HL-60/S4 treated with phorbol 12-myristate 13-acetate at 8.2 ng/mL for 4 days and 3 days (cell line): ENCODE data around the gene CHRM4.

Experiments
- in situ Hi-C: fragments of 300-500 bp; cut with MboI; formaldehyde crosslinking; loops from 2 replicates; pipeline ENCODE4 v1.15.0; 2022; ENCODE audit warnings: low sequenced_read_pairs

CHRM4 gene

DNA sequence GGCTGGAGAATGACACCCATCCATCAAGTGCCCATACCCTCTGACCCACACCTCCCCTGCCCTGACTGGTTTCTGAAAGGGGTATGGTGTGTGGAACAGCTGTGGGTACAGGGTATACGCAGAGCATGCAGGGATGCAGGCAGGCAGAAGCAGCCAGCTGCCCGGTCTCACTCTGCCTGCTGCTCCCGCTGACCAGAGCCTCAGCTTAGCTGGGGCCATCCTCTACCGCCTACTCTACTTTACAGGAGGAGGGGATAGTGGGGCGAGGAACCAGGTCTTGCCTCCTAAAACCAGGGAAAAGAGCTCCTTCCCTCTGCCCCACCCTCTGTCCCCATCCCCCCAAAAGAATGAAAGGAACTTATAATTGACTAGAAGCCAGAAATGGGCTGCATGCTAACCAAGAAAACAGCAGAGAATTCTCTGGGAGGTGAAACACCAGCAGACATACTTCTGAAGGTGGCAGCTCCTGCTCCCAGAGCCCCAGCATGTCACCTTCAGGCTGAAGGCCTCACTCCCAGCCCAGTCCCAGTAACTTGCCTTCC lies 13.0 kb upstream of the CHRM4 start:
- in situ Hi-C loops = no loop called here

DNA sequence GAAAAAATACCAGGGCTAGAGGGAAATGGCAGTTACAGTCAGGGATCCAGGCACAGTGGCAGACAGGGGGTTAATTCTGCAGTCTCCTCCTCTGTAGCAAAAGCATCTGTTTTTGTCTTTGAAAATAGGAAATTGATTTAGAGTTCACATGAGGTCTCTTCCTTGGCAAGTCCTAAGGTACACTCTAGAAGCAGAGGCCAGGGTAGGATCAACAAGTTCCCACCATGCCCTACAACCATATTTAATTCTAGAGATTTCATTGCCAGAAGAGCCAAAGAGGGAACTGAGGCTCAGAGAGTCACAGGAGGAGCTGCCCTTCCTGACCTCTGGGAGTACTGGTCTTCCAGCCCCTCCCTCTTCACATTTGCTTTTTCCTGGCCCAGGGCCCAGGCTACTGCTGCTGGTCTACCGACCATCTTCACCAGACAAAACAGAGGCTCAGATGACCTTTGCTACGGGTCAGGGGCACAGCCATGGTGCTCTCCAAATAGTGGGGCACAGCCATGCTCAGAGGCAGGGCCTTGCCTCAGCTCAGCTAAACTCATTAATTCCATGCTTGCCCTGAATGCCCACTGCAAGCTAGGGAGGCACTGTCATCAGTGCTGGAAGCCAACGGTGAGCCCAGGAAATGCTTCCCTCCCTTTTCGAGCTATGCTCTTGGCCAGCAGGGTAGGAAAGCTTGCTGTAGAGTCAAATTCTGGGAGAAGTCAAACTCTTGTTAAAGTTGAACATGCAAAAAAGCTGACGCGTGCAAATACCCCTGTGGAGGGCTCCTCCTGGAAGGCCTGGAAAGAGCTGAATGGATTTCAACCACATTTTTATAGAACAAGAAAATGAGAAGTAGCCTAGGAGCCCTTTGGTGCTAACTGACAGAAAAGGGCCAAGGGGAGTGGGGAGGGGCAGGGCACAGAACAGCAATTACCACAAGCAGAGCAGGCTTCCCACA lies 11.7 kb upstream of the CHRM4 start:
- in situ Hi-C loops = no loop called here

DNA sequence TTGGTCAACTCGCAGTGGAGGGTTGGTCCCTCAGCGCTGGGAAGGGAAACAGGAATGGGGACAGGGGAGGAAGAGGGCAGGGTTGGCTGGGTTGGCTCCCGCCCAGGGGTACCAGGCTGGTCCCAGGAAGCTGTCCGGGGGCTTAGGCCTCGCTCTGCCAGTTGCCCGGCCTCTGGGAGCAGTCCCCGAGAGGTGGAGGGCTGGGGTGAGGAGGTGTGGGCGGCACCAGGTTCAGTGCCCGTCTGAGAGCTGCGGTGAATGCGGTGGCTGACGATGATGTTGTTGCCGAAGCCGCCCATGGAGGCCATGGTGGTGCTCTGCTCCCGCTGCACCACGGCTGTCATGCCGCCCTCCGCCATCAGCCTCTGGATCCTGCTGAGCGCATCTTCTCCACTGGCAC lies 6.0 kb upstream of the CHRM4 start:
- in situ Hi-C loops = no loop called here

DNA sequence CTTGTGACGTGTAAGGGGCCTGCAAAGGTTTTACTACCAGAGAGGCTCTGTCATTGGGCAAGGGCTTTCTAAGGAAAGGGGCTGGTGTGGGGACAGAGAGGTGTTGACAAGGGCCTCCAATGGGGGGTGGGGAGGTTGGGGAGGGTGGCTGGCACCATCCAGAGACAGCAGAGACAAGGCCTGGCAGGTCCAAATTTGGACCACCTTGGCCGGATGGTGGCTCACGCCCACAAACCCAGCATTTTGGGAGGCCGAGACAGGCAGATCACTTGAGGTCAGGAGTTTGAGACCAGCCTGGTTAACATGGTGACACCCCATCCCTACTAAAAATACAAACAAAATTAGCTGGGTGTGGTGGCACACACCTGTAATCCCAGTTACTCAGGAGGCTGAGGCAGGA lies 2.2 kb upstream of the CHRM4 start:
- in situ Hi-C loops = no loop called here

GRCh38 chr11:46393231-46393616 lies 1.6 kb upstream of the CHRM4 start:
- in situ Hi-C loops = no loop called here

- in situ Hi-C loops = no loop called here
Observed at GRCh38 chr11:46392421-46393230, 1.1 kb upstream of the CHRM4 start.

DNA sequence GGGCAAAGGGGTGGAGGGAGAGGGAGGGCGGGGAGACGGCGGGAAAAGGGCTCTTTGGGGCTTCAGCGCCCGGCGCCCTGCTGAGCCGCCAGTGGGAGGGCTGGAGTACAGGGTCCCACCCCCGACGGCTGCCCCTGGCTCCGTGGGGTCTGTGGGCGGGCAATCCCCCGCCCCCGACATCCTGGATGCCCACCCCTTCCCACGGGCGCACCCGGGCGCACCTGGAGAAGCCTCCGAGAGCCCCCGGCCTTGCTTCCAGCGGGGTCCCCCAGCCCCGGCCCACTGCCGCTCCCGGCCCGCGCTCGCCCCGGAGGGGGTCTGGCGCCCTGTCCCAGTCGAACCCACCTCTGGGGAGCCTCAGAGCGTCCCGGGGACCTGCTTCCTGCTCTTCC lies 394 bp downstream of the CHRM4 start:
- in situ Hi-C loops = no loop called here

GRCh38 chr11:46390331-46391171 lies 1.0 kb downstream of the CHRM4 start:
- in situ Hi-C loops = no loop called here

DNA sequence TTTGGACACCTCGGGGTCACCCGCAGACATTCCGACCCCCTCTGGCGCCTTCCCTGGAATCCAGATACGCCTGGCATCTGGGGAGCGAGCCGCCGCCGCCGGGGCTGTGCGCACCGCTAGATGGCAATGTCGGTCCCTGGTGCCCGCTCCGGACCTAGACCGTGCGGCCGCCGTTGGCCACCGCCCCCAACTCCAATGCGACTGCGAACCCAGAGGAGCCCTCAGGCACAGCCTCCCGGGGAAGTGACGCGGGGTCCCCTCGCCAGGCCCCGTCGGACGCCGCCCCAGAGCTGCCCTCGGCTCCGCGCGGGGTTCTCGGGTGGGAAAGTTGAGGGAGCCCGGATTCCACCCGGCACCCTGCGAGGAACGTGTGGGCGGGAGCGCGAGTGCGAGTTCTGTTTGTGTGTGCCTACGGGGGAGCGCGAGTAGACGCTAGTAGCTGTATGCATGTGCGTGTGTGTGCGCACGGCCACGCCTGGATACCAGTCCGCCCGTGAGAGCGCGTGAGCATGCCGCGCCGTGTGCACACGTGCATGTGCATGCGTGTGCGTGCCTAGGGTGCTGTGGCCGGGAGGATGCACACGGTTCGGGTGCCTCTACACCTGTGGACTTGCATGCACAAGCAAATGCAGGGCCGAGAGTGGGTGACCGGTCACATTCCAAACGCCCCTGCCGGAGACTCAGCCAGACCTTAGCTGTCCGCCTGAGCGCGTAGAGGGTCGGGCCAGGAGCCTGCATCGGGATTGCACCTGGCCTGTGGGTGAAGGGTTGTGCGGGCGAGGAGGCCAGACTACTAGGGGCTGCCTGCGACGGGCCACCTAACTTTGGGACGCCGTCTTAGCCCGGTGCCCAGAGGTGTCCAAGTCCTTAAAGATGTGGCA lies 1.9 kb downstream of the CHRM4 start:
- in situ Hi-C loops = no loop called here

DNA sequence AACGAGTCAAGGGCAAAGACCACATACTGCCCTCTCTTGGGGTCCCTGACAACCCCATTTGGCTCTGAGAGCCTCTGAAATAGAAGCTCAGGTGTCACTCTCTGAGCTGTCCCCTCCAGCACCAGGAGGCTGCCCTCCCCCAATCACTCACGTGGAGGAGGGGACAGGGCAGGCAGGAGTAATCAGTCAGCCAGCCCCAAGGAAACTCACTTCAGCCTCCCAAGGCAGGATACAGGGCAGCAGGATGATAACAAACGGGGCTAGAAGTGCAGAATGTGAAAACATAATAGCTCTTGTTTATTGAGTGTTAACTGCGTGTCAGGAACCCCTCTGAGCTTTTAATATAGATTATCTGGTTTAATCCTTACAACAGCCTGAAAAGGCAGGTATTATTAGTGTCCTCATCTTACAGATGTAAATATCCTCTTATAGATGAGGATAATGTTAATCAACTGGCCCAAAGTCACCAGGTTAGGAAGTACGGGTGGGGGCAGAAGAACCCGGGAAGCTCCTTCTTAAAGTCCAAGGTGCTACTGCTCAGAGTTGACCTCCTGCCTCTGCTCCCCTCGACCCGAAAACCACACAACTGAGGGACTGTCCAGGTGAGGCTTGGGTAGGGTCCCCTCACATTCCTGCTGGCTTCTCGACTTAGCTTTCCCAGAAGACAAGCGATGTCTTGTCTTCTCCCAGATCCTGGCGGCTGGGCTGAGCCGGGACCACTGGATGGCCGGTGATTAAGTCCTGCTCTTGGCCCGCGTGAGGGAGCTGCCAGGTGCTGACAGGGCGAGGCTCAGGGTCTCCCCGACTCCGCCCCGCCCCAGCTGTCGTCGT lies 2.7 kb downstream of the CHRM4 start:
- in situ Hi-C loops = no loop called here

- in situ Hi-C loops = no loop called here
Observed at GRCh38 chr11:46387919-46388618, 3.5 kb downstream of the CHRM4 start.

DNA sequence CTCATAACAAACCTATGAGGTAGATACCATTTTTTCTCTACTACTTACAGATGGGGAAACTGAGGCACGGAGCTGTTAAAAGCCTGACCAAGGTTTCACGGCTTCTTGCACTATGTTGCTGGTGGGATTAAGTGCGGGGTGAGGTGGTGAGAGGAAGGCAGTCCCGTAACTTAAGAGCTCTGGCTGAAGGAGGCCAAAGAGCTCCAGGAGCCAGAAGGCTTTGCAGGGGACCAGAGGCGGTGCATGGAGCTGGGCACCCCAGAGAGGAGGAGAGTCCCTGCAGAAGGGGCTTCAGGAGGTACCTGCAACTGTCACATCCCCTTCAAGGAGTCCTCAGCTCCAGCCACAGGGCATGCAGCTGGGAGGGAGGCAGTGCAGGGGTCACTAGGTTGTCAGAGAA lies 4.1 kb downstream of the CHRM4 start:
- in situ Hi-C loops = no loop called here

- in situ Hi-C loops = no loop called here
Observed at GRCh38 chr11:46386674-46387073, 4.9 kb downstream of the CHRM4 start.

DNA sequence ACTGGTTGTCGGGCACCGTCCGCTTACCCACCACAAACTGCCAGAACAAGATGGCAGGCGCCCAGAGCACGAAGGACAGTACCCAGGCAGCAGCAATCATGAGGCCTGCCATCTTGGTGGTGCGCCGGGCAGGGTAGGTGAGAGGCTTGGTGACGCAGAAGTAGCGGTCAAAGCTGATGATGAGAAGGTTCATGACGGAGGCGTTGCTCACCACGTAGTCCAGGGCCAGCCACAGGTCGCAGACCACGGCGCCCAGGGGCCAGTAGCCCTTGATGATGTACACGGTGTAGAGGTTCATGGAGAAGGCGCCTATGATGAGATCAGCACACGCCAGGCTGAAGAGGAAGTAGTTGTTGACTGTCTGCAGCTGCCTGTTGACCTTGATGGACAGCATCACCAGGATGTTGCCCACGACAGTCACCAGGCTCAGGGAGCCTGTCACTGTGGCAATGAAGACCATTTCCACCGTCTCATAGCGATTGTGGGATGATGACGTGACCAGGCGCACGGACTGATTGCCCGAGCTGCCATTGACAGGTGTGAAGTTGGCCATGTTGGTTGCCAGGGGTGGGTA lies 5.5 kb downstream of the CHRM4 start:
- in situ Hi-C loops = no loop called here

DNA sequence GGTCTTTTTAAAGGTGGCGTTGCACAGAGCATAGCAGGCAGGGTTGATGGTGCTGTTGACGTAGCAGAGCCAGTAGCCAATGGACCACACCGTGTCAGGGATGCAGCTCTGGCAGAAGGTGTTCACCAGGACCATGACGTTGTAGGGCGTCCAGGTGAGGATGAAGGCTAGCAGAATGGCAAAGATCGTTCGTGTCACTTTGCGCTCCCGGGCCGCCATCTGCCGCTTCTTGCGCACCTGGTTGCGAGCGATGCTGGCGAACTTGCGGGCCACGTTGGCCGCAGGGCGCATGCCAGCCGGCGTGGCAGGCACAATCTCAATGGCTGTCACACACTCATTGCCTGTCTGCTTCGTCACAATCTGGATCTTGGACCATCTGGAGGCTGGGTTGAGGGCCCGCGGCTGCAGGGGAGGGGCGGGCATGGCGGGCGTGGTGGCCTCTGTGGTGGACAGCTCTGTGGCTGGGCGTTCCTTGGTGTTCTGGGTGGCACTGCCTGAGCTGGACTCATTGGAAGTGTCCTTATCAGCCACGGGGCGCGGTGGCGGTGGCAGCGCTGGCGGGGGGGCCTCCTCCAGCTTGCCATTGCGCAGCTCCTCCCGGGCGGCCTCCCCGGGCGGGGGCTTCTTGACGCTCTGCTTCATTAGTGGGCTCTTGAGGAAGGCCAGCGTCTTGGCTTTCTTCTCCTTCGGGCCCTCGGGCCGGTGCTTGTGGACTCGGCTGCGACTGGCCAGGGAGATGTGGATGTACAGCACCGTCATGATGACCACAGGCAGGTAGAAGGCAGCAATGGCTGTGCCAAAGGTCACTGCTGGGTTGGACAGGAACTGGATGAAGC lies 6.2 kb downstream of the CHRM4 start:
- in situ Hi-C loops = no loop called here

DNA sequence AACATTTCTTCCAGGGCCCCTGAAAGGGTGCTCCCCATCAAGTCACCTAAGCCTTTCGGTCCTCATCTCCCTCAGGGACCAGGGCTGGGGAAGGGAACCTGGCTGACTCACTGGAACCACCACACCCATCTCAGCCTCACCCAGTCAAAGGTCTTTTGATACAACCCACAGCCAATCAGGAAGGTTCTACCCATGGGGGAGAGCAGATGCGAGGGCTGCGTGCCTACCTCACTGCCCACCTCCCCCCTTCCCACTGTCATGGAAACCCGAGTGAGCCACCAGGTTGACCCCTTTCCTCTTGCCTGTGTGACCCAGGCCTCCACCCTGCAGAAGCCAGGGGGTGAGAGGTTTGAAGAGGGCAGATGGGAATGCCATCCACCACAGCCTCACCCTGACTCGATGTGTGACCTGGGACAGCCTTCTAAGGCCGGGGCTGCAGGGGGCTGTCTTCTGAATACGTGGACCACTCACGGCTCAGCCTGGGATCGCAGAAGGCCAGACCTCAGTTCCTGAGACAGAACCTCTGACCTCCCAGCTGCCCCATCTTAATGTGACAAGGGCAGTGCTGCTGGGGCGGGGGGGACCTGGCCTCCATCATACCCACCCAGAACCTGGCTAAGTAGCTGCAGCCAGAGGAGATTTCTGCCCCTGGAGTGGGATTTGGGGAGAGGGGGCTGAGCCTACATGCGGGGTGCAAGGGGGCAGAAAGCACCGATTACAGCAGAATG lies 7.4 kb downstream of the CHRM4 start:
- in situ Hi-C loops = no loop called here

GRCh38 chr11:46383404-46383758 lies 8.2 kb downstream of the CHRM4 start:
- in situ Hi-C loops = no loop called here
